ENCODE data around the gene DCTD.

- TF ChIP-seq SP1 (IDR thresholded peaks at IDR 0.05) (no peak), CTCF (IDR thresholded peaks at IDR 0.05; ENCODE audit: low read depth, low read length, missing input control) (no peak), JUND (IDR thresholded peaks at IDR 0.05) (no peak), REST (IDR thresholded peaks at IDR 0.05) (no peak), TAF1 (conservative IDR thresholded peaks at IDR 0.05) (no peak)
Measured at GRCh38 chr4:182907396-182907795, 9.8 kb downstream of the DCTD start.

All from liver (tissue), 3 donors.